ENCODE measurements around the gene ARHGAP10.
"Not testable (repeated sequence)": the region's sequence is repeated elsewhere in the genome, so short reads cannot be mapped to it uniquely, and the experiment has no call there.

ARHGAP10 gene

DNA sequence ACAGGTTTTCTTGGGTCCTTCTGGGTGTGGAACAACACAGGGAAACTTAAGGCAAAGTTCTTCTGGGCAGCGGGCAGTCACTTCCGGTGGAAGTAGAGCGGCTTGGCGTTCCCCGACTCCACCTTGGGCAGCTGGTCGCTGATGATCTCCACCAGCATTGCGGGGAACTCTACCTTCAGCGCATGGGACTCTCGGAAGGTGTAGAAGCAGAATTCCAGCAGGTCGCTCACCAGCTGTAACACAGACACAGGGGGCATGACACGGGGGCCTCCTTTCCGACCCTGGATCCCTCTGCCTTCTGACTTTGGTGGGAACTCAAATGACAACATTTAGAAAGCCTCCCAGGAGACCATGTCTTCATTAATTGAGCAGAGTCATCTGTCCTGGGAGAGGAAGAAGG is 349.4 kb downstream of the ARHGAP10 start:
- H3K36me3 ChIP-seq (ENCODE audit: control insufficient read depth, insufficient read depth, low read length): no peaks in the 10 kb centered on the region

DNA sequence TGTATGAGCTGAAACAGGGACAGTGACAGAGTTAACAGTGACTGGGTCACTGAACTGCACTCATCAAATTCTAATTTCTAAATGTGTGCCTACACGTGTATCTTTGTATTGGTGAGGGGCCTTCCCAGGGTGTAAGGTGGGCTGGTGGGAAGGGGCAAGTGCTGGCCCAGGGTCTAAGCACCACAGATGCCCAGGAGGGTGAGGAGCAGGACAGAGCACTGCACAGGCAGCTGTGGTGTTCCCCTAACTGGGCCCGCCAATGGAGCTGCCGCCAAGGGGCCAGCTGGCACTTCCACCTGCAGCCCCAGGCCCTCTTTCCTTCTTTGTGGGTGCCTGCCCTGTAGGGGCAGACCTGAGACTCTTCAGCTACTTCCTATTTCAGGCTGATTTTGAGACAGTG is 349.9 kb downstream of the ARHGAP10 start:
- Histone ChIP-seq H3K4me1 (ENCODE audit: control insufficient read depth, insufficient read depth, low read length) (no peaks in the 10 kb centered on the region), H3K27me3 (ENCODE audit: control insufficient read depth, insufficient read depth, low read length) (no peaks in the 10 kb centered on the region), H3K27ac (ENCODE audit: low read depth, low read length) (no peak overlapping the region), H3K36me3 (ENCODE audit: control insufficient read depth, insufficient read depth, low read length) (no peaks in the 10 kb centered on the region), H3K9ac (ENCODE audit: low read length) (no peak overlapping the region), H3K9me3 (ENCODE audit: control insufficient read depth, insufficient read depth, low read depth, low read length) (no peaks in the 10 kb centered on the region), H3K4me3 (ENCODE audit: low read depth, low read length) (no peak overlapping the region)

More for the DNA sequence above, 349.4 kb downstream of the ARHGAP10 start:
- no peak overlapping the region for H3K27ac ChIP-seq (ENCODE audit: low read depth, low read length)
- H3K9ac ChIP-seq (ENCODE audit: low read length): no peak overlapping the region
- no peaks in the 10 kb centered on the region for H3K27me3 ChIP-seq (ENCODE audit: control insufficient read depth, insufficient read depth, low read length)
- H3K4me1 ChIP-seq (ENCODE audit: control insufficient read depth, insufficient read depth, low read length): no peaks in the 10 kb centered on the region
- H3K4me3 ChIP-seq (ENCODE audit: low read depth, low read length): no peak overlapping the region
- 0 out of 2 replicates have a peak, but pooled peaks cover 1% of the 10 kb centered on the region for H3K9me3 ChIP-seq (ENCODE audit: control insufficient read depth, insufficient read depth, low read depth, low read length)

DNA sequence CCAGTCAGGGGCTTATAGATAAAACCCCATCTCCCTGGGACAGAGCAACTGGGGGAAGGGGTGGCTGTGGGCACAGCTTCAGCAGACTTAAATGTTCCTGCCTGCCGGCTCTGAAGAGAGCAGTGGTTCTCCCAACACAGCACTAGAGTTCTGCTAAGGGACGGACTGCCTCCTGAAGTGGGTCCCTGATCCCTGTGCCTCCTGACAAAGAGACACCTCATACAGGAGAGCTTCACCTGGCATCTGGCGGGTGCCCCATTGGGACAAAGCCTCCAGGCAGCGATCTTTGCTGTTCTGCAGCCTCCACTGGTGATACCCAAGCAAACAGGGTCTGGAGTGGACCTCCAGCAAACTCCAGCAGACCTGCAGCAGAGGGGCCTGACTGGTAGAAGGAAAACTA is 351.2 kb downstream of the ARHGAP10 start:
- H3K9ac ChIP-seq (ENCODE audit: low read length); H3K36me3 ChIP-seq (ENCODE audit: control insufficient read depth, insufficient read depth, low read length); H3K9me3 ChIP-seq (ENCODE audit: control insufficient read depth, insufficient read depth, low read depth, low read length); H3K27ac ChIP-seq (ENCODE audit: low read depth, low read length); H3K4me1 ChIP-seq (ENCODE audit: control insufficient read depth, insufficient read depth, low read length); H3K4me3 ChIP-seq (ENCODE audit: low read depth, low read length); H3K27me3 ChIP-seq (ENCODE audit: control insufficient read depth, insufficient read depth, low read length): not testable (repeated sequence)

DNA sequence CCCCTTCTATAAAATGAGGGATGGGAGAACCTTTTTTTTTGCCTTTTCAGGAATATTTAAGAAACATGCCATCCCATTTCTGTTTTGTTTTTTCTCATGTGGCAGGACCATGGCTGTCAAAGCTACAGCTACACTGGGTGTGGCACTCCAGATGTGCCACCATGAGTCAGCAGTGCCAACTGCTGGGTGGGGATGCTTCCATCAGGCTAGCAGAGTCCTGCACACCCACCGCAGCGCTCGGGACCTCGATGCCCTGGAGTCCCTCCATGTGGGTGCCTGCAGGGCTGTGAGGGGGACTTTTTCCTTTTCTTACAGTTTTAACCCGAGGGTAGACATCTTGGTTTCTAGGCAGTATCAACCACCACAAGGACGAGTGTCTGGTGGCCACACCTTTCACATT is 357.7 kb downstream of the ARHGAP10 start:
- Histone ChIP-seq H3K9me3 (ENCODE audit: control insufficient read depth, insufficient read depth, low read depth, low read length) (no peaks in the 10 kb centered on the region), H3K4me1 (ENCODE audit: control insufficient read depth, insufficient read depth, low read length) (no peaks in the 10 kb centered on the region), H3K9ac (ENCODE audit: low read length) (no peak overlapping the region), H3K27me3 (ENCODE audit: control insufficient read depth, insufficient read depth, low read length) (no peaks in the 10 kb centered on the region), H3K36me3 (ENCODE audit: control insufficient read depth, insufficient read depth, low read length) (no peaks in the 10 kb centered on the region), H3K4me3 (ENCODE audit: low read depth, low read length) (no peak overlapping the region), H3K27ac (ENCODE audit: low read depth, low read length) (no peak overlapping the region)

DNA sequence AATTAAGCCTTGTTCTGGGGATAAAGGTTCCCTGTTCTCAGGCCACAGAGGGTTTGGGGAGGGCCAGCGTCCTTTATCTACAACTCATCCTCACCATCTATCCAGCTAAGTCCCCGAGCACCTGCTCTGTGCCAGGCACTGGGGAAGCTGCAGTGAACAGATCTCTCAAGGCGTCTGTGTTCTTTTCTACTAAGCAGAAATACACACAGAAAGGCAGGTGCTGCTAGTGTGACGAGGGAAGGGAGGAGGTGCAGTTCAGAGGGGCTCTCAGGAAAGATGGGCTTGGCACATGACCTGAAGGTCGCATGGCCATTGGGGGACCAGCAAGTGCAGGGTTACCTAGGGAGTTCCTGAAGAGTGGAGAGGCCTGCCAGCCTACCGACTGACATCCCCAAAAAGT is 358.1 kb downstream of the ARHGAP10 start:
- Histone ChIP-seq H3K9ac (ENCODE audit: low read length) (no peak overlapping the region), H3K4me3 (ENCODE audit: low read depth, low read length) (no peak overlapping the region), H3K27me3 (ENCODE audit: control insufficient read depth, insufficient read depth, low read length) (no peaks in the 10 kb centered on the region), H3K36me3 (ENCODE audit: control insufficient read depth, insufficient read depth, low read length) (no peaks in the 10 kb centered on the region), H3K4me1 (ENCODE audit: control insufficient read depth, insufficient read depth, low read length) (no peaks in the 10 kb centered on the region), H3K27ac (ENCODE audit: low read depth, low read length) (no peak overlapping the region), H3K9me3 (ENCODE audit: control insufficient read depth, insufficient read depth, low read depth, low read length) (no peaks in the 10 kb centered on the region)

DNA sequence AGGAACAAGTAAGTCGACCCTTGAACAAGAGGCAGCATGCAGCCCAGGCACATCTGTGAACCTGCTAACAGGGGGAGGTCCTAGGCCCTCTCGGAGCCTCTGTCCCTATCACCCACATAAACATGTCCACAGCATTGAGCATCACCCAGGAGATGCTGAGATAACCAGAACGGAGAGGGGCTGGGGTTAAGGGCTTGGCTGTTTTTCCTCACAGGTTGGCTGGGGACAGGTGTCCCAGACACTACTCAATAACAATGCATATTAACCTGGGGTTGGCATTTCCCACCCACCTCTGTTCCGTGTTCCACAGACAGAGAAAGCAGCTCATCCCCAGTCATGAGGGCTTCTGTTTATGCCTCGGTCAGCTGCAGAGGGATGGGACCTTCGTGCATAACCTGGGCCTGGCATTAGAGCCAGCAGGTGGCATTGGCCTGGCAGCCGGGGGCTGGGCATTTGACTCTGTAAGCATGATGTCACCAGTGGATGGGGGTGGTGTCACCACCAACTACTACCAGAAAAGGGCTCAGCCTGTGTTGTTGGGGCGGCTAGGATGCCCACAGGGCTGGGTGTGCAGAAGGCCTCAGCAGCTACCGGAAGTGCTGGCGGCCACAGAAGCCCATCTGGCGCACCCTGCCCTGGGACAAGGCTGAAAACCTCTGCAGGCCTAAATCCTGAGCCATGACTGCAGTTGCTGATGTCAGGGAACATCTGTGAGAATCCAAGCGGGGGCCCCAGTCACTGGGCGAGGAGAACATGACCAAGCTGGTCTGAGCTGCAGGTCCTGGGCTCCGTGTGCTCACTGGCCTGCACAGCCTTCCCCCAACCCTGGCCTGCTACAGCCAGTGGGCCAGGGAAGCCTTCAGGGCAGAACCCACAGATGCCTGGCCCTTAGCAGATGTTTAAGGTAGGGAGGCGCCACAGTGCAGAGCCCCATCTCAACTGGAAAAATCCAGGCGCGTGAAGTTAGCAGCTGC is 358.9 kb downstream of the ARHGAP10 start:
- no peak overlapping the region for H3K27ac ChIP-seq (ENCODE audit: low read depth, low read length)
- H3K36me3 ChIP-seq (ENCODE audit: control insufficient read depth, insufficient read depth, low read length): no peaks in the 10 kb centered on the region
- no peaks in the 10 kb centered on the region for H3K9me3 ChIP-seq (ENCODE audit: control insufficient read depth, insufficient read depth, low read depth, low read length)
- H3K9ac ChIP-seq (ENCODE audit: low read length): no peak overlapping the region
- H3K4me1 ChIP-seq (ENCODE audit: control insufficient read depth, insufficient read depth, low read length): no peaks in the 10 kb centered on the region
- no peaks in the 10 kb centered on the region for H3K27me3 ChIP-seq (ENCODE audit: control insufficient read depth, insufficient read depth, low read length)
- H3K4me3 ChIP-seq (ENCODE audit: low read depth, low read length): no peak overlapping the region

DNA sequence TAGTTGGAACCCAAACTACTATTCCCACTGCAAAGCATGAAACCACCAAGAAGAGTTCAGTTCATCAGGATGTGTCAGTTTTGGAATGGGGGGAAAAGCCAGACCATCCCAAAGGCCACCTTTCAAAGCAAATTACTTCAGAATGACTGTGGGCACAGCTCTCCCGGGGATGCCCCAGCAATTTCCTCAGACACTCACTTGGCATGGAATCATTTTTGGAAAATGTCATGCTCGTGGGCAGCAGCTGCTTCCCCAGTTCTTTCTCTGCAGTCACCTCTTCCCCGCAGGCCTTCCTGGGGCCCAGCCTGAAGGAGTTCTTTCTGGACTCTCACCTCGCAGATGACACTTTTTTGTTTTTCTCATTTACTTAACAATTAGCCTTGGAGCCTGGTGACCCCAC is 360.0 kb downstream of the ARHGAP10 start:
- H3K9ac ChIP-seq (ENCODE audit: low read length): no peak overlapping the region
- H3K9me3 ChIP-seq (ENCODE audit: control insufficient read depth, insufficient read depth, low read depth, low read length): no peaks in the 10 kb centered on the region
- no peaks in the 10 kb centered on the region for H3K27me3 ChIP-seq (ENCODE audit: control insufficient read depth, insufficient read depth, low read length)
- no peaks in the 10 kb centered on the region for H3K4me1 ChIP-seq (ENCODE audit: control insufficient read depth, insufficient read depth, low read length)
- H3K27ac ChIP-seq (ENCODE audit: low read depth, low read length): no peak overlapping the region
- no peak overlapping the region for H3K4me3 ChIP-seq (ENCODE audit: low read depth, low read length)
- H3K36me3 ChIP-seq (ENCODE audit: control insufficient read depth, insufficient read depth, low read length): no peaks in the 10 kb centered on the region

DNA sequence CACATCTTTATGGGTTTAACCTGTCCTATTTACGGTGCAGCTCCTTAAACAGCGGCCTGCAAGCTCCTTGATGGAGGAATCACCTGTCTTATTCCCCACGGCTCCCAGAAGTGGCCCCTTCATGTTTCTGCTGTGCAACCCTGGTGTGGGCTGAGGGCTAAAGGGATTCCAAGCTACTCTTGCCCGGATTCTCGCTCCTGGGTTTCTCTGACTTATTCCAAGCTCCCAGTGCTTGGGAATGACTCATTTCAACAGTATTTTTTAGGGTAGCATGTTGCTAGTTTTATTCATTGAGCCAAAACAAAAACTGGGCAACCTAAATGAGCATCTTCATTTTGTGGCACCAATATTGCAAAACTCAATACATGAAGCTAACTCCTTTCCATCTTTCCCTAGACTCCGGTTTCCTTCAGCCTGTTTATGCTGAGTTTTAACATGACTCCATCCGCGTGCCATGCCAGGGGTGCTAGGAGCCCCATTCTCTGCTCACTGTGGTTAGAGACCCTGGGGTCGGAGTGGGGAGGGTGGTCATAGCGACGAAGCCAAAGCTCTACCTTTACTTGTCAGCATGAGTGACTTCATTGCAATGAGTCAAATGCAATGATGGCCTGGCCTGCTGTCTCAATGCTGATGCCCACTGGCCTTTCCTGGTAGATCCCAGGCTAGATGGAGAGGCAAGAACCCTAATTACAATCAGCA is 360.6 kb downstream of the ARHGAP10 start:
- no peaks in the 10 kb centered on the region for H3K27me3 ChIP-seq (ENCODE audit: control insufficient read depth, insufficient read depth, low read length)
- no peaks in the 10 kb centered on the region for H3K4me1 ChIP-seq (ENCODE audit: control insufficient read depth, insufficient read depth, low read length)
- H3K9ac ChIP-seq (ENCODE audit: low read length): no peak overlapping the region
- H3K4me3 ChIP-seq (ENCODE audit: low read depth, low read length): no peak overlapping the region
- no peak overlapping the region for H3K27ac ChIP-seq (ENCODE audit: low read depth, low read length)
- no peaks in the 10 kb centered on the region for H3K9me3 ChIP-seq (ENCODE audit: control insufficient read depth, insufficient read depth, low read depth, low read length)
- H3K36me3 ChIP-seq (ENCODE audit: control insufficient read depth, insufficient read depth, low read length): no peaks in the 10 kb centered on the region

DNA sequence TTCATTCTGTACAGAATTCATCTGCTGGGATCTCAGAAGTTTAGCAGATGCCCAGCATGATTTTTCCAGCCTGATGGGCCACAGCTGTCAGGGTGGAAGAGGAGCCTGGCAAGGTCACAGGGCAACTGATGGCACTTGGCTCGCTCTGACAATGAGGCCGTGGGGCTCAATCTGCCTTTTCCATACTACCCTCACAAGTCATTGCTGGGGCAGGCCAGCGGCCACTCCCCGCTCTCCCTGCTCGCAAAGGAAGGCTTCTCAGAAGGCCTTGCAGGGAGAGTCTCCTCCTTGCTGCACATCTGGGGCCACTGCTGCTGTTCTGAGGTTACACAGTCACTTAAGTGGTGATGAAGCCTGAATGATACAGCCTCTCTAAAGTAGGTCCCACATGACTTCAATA is 361.2 kb downstream of the ARHGAP10 start:
- no peak overlapping the region for H3K9ac ChIP-seq (ENCODE audit: low read length)
- H3K27ac ChIP-seq (ENCODE audit: low read depth, low read length): no peak overlapping the region
- no peak overlapping the region for H3K4me3 ChIP-seq (ENCODE audit: low read depth, low read length)

DNA sequence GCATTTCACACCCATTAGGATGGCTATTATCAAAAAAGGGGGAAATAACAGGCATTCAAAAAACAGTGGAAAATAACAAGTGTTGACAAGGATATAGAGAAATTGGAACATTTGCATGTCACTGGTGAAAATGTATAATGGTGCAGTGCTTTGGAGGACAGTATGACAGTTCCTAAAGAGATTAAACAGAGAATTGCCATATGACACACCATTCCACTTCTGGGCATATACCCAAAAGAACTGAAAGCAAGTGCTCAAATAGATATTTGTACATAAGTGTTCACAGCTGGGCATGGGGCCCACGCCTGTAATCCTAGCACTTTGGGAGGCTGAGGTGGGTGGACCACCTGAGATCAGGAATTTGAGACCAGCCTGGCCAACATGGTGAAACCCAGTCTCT is 362.3 kb downstream of the ARHGAP10 start:
- Histone ChIP-seq H3K9me3 (ENCODE audit: control insufficient read depth, insufficient read depth, low read depth, low read length) (no peaks in the 10 kb centered on the region), H3K27me3 (ENCODE audit: control insufficient read depth, insufficient read depth, low read length) (no peaks in the 10 kb centered on the region), H3K27ac (ENCODE audit: low read depth, low read length) (no peak overlapping the region), H3K9ac (ENCODE audit: low read length) (no peak overlapping the region), H3K4me3 (ENCODE audit: low read depth, low read length) (no peak overlapping the region), H3K4me1 (ENCODE audit: control insufficient read depth, insufficient read depth, low read length) (peaks cover 8% of the 10 kb centered on the region; the same call in 1 of the 2 replicates), H3K36me3 (ENCODE audit: control insufficient read depth, insufficient read depth, low read length) (no peaks in the 10 kb centered on the region)

More for the DNA sequence above, 361.2 kb downstream of the ARHGAP10 start:
- Histone ChIP-seq H3K27me3 (ENCODE audit: control insufficient read depth, insufficient read depth, low read length) (no peaks in the 10 kb centered on the region), H3K4me1 (ENCODE audit: control insufficient read depth, insufficient read depth, low read length) (peaks cover 4% of the 10 kb centered on the region; the same call in 1 of the 2 replicates), H3K36me3 (ENCODE audit: control insufficient read depth, insufficient read depth, low read length) (no peaks in the 10 kb centered on the region), H3K9me3 (ENCODE audit: control insufficient read depth, insufficient read depth, low read depth, low read length) (no peaks in the 10 kb centered on the region)

DNA sequence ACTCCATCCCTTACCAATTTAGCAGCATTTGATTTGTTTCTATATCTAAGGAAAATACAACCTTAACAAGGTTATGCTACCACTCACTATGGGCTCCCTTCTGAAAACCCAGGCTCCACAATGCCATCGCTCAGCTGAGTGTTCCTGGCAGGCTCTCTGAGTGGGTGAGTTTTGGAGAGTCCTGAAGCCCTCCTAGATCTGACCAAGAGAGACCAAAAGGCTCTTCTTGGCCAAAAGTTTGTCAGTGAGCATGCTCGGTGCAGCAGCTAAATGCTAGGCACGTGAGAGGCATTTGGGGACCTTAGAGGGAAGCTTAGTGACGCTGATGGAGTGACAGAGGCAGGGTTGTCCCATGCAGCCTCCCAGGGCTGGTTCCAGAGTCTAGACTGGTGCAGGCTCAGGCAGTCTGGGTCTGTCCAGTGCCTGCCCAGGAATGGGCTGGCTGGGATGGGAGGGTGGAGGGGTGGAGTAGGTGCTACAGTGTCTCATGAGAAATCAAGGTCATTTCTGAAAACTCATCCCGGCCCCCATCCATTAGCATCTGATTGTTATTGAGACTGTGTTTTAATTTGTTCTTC is 363.5 kb downstream of the ARHGAP10 start:
- Histone ChIP-seq H3K27ac (ENCODE audit: low read depth, low read length) (no peak overlapping the region), H3K4me1 (ENCODE audit: control insufficient read depth, insufficient read depth, low read length) (peaks cover 8% of the 10 kb centered on the region; the same call in 1 of the 2 replicates), H3K4me3 (ENCODE audit: low read depth, low read length) (no peak overlapping the region), H3K9ac (ENCODE audit: low read length) (no peak overlapping the region), H3K27me3 (ENCODE audit: control insufficient read depth, insufficient read depth, low read length) (no peaks in the 10 kb centered on the region), H3K9me3 (ENCODE audit: control insufficient read depth, insufficient read depth, low read depth, low read length) (no peaks in the 10 kb centered on the region), H3K36me3 (ENCODE audit: control insufficient read depth, insufficient read depth, low read length) (no peaks in the 10 kb centered on the region)

Data from HUES6 (cell line).